GM12891 (cell line): Measurements from ENCODE around the gene CLEC20A.

Experiments
- POLR2A ChIP-seq: IDR thresholded peaks from 2 replicates; pipeline ENCODE4 v1.6.1; 2011; ENCODE audit warnings: low read depth, low read length, control low read depth
- POLR2AphosphoS5 ChIP-seq: IDR thresholded peaks from 2 replicates; pipeline ENCODE4 v1.6.1; 2011; ENCODE audit warnings: low read depth, low read length, control low read depth
- POU2F2 ChIP-seq: IDR thresholded peaks from 2 replicates; pipeline ENCODE4 v1.6.1; 2011; ENCODE audit warnings: low read depth, mild to moderate bottlenecking, control low read depth, low read length, moderate library complexity

GRCh38 chr1:178541829-178542553 lies 45.2 kb upstream of the CLEC20A start:
- TF ChIP-seq POLR2A = no peak
- no peak for TF ChIP-seq POLR2AphosphoS5
- no peak for TF ChIP-seq POU2F2
